ENCODE measurements around the gene TUBB6. TPM values are rescaled to one million over a fixed set of nuclear protein-coding genes. Genes with fewer than 3 reads are reported as not detected.

Gene TUBB6
- total and polyA plus RNA-seq, 2 of the 13 experiments (the other 11 are each of a cell fraction or from before 2014, with no cell fraction given): 9.9 to 28.6 TPM

GRCh38 chr18:12359515-12359927, 51.5 kb downstream of the TUBB6 start (continued):
- no peak for TF ChIP-seq SNAPC5 (CRISPR knock-in tag; IDR thresholded peaks at IDR 0.05; ENCODE audit: borderline replicate concordance)
- no peak for TF ChIP-seq ZNF607 (CRISPR knock-in tag; IDR thresholded peaks at IDR 0.05; ENCODE audit: borderline replicate concordance)

GRCh38 chr18:12361770-12362378, 53.8 kb downstream of the TUBB6 start:
- Histone ChIP-seq H3K36me3 (replicated peaks in 1 of 2; ENCODE audit: control insufficient read depth in 1 of 2, insufficient read depth in 2 of 2, low read length in 2 of 2) (peaks cover 17 to 87% of the 10 kb centered on the region in 2 experiments), H3K9ac (ENCODE audit: insufficient read depth, low read depth, low read length) (no peak overlapping the region), H3K4me2 (ENCODE audit: low read depth, low read length) (no peak overlapping the region), H2AFZ (ENCODE audit: low read length) (no peak overlapping the region), H3K4me3 (replicated peaks in 1 of 3; ENCODE audit: insufficient read depth in 1 of 3, low read depth in 2 of 3, low read length in 3 of 3) (no peak overlapping the region), H3K9me3 (ENCODE audit: low read length) (no peaks in the 10 kb centered on the region), H3K4me1 (ENCODE audit: insufficient read depth, low read length) (no peaks in the 10 kb centered on the region), H4K20me1 (ENCODE audit: insufficient read depth, low read length) (0 out of 2 replicates have a peak, but pooled peaks cover 2% of the 10 kb centered on the region), H3K27ac (ENCODE audit: extremely low read length, insufficient read depth, low read length) (no peak overlapping the region), H3K27me3 (ENCODE audit: control insufficient read depth in 1 of 2, insufficient read depth in 2 of 2, low read length in 2 of 2) (no peaks in the 10 kb centered on the region), H3K79me2 (ENCODE audit: insufficient read depth, low read length) (peaks cover 3% of the 10 kb centered on the region)
- CTCF ChIA-PET (ENCODE audit: low intra/inter-chr PET ratio, low total read pairs): no interaction called here
- DNase-seq (ENCODE audit: low spot score): no peak
- intact Hi-C loops (cut with micrococcal nuclease; ENCODE audit: unreplicated experiment): no loop called here
- BruUV-seq (replicated peaks): no TSS peak
- in situ Hi-C loops (cut with HindIII; ENCODE audit: extremely low pct_ligation_motif_present, low pct_unique_long_range_greater_than_20kb): no loop called here
- FAIRE-seq: no peak
- POLR2A ChIA-PET: no interaction called here
- WGBS (ENCODE audit: low lambda C conversion rate): 96% methylated on average over 3 of the region's 3 CpGs
- TF ChIP-seq THAP8 (CRISPR knock-in tag; IDR thresholded peaks at IDR 0.05; ENCODE audit: borderline replicate concordance) (no peak), HOXA7 (CRISPR knock-in tag; IDR thresholded peaks at IDR 0.05) (no peak), ELF3 (CRISPR knock-in tag; IDR thresholded peaks at IDR 0.05) (no peak), DBP (CRISPR knock-in tag; IDR thresholded peaks at IDR 0.05; ENCODE audit: not compliant biosample characterization) (no peak), KLF9 (CRISPR knock-in tag; IDR thresholded peaks at IDR 0.05; ENCODE audit: low read depth) (no peak), ZNF343 (CRISPR knock-in tag; IDR thresholded peaks at IDR 0.05) (no peak), ZNF260 (CRISPR knock-in tag; IDR thresholded peaks at IDR 0.05; ENCODE audit: borderline replicate concordance, low read depth) (no peak)
- no peak for ATAC-seq

Measured in HepG2 (cell line).